Activated T-cell treated with anti-CD3 and anti-CD28 coated beads for 4 hours (primary cell): ENCODE measurements around the gene NRL.
"Not testable (repeated sequence)": the region's sequence is repeated elsewhere in the genome, so short reads cannot be mapped to it uniquely, and the experiment has no call there.

Source experiments
- DNase-seq: peaks from one replicate; pipeline ENCODE4 v3.0.0-alpha.2; 2020

The NRL gene

DNA sequence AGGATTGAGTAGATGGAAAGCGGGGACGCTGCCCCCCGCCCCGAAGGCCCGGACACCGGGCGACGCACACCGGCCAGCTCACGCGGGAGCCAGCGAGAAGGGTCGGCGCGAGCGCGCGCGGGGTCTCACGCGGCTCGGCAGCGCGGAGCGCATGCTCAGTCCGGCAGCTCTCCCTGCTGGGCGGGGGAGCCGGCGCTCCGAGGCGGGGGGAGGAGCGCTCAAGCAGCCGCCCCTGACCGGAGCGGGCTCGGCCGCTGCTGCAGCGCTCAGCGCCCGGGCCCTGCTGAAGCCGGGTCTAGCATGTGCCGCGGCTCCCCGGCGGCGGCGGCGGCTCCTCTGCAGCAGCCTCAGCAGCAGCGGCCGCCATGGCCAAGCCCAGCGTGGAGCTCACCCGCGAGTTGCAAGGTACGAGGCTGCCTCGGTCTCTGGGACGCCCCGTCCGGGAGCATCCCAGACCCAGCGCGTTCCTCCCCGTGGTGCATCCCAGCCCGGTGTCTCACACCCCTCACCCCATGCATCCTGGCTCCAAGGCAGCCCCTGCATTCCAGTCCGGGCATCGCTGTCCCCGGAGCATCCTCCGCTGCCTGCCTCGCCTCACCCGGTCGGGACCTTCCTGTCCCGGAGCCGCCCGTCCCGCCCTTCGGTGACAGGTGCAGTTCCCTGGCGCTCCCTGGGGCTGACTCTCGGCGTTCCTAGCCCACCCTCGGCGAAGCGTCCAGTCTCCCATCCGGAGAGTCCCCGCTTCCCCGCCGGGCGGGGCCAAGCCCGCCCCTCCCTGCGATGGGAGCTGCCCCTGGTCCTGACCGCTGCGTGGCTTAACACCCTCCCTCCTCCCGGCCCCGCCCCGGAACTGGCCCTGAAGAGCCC is 62.7 kb downstream of the NRL start, which contains the start of gene CARMIL3:
Gene CARMIL3, plus strand, starts transcription at position 221 of the 867 bp plus-strand sequence. Its CDS starts 145 bp downstream, at position 366.
- peak; percentile 33 for DNase-seq

DNA sequence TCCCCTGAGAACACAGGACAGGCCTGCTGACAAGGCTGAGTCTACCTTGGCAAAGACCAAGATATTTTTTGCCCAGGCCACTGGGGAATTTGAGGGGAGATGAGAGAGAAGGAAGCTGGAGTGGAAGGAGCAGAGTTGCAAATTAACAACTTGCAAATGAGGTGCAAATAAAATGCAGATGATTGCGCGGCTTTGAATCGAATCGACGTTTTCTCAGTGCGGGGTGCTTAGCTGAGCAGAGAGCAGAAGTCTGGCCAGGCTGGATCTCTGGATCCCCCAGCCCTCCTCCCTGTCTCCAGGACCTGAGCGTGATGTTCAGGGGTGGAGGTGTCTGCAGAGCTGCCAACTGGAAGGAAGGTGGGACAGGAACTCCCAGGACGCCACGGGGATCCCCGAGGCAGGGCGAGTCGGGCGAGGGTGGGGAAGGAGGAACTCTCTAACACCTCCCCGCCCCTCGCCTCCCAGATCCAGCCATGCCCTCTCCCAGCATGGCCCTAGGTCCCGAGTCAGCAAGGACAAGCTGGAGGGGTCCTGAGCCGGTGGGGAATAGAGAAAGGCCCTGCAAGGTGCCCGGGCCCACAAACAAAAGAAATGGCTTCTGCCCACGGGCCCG is 63.5 kb downstream of the NRL start:
- DNase-seq: no peak

DNA sequence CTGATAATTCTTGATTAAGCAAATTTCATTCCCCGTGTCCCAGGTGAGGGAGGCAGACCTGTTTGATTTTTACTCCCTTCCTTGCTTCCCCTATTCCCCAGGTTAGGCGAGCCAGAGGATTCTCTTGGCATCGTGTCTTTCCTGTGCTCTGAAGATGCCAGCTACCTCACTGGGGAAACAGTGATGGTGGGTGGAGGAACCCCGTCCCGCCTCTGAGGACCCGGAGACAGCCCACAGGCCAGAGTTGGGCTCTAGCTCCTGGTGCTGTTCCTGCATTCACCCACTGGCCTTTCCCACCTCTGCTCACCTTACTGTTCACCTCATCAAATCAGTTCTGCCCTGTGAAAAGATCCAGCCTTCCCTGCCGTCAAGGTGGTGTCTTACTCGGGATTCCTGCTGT is 64.0 kb downstream of the NRL start:
- DNase-seq: not testable (repeated sequence)

DNA sequence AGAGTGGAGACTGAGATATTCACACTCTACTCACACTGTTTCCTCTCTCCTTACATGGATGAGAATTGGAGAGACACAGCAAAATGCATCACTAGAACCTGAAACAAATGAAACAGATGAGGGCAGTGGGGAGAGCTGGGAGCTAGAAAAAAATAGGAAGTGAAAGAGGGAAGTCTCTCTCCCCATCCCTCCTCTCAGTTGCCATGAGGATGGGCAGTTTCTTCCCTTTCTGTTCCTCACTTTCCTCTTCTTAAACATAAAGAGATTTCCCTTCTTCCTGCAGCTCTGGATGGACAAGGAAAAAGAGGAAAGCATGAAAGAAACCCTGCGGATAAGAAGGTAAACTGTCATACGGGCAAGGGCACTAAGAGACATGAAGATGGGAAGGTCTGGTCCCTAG is 65.7 kb downstream of the NRL start:
- not testable (repeated sequence) for DNase-seq

DNA sequence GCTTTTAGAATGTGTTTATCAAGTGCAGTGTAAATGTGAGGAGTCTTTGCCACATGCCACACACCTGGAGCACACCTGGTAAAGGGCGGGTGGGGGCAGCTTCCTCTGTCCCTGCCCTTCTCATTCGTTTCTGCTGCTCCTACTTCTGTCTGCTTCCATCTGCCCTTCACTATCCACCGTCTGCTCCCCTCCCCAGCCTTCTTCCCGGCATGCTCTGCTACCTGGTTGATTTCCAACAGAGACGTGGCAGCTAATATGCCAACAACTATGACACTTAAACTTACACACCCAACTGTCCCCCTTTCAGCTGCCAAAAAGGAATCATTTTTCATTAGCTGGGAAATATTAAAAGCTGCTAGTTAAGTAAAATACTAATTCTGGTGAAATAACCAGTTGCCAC is 72.0 kb downstream of the NRL start:
- no peak for DNase-seq

DNA sequence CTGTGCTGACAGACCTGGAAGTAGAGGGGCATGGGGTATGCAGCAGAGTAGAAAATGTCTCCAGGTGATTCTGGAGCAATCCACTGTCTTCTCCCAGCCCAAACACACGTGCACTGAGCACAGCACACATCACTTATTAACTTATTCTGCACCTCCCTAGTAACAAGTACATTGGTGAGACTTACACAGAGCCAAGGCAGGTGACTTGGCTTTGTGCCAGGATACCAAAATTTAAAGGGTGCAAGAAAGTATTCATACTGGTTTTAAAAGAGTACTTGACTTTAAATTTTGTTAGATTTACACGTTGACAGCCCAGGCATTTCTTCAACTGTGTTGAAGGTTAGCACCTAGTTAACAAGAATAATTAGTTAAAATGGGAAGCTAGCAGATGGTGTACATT is 74.1 kb downstream of the NRL start:
- DNase-seq: no peak

DNA sequence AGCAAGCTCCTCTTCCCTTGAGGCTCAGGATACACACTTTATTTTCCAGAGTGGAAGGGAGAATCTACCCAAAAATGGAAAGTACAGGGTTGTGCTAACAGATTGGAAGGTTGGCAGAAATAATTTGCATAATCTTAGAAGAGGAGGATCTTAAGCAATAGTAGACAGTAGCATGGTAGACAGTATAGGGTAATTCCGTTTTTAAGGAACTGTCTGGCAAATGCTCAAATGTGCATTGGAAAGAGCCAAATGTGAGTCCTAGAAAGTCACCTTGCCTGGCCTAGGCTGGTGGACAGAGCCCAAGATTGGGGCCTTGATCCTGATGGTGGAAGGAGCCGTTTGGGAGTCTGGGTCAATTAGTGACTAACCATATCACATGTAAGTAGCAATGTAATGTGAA is 76.1 kb downstream of the NRL start:
- DNase-seq: no peak

DNA sequence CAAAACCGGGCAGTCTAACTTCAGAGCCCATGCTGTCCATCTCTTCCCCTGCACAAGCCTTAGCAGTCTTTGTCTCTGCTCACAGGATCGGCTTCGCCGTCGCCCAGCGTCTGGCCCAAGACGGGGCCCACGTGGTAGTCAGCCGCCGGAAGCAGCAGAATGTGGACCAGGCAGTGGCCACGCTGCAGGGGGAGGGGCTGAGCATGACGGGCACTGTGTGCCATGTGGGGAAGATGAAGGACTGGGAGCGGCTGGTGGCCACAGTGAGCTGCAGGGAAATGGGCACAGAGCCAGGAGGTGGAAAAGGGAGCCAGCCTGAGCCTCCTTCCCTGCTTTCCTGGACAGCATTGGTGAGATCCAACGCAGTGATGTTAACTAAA is 77.1 kb downstream of the NRL start:
- DNase-seq: no peak

DNA sequence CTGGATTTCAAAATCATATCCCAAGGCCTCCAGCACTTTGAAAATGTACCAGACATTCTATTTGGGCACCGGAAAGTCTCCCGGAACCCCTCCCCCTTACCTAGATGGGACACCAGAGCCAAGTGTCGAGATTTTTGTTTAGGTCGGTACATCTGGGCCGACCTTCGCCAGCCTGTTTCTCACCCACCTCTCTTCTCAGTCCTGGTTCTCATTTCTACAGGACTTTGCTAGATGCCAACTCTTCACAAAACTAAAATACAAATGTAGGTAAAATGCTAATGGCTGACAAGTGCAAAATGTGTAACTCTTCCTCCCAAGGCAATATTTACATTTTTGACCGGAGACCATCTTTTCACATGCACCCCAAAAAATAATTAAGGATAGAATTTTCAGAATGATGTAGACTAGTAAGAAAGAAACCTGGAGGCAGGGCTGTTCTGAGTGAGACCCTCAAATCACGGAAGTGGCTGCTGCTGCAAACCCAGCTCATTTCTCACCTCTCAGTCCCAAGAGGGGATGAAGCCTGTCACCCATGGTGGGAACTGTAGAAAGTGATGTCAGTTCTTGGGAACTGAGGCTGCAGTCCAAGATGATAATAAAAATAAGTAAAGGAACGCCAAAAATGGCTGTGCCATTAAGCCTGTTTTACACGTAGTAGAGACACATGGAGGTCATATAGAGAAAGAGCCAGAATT is 77.6 kb downstream of the NRL start:
- DNase-seq: not testable (repeated sequence)

DNA sequence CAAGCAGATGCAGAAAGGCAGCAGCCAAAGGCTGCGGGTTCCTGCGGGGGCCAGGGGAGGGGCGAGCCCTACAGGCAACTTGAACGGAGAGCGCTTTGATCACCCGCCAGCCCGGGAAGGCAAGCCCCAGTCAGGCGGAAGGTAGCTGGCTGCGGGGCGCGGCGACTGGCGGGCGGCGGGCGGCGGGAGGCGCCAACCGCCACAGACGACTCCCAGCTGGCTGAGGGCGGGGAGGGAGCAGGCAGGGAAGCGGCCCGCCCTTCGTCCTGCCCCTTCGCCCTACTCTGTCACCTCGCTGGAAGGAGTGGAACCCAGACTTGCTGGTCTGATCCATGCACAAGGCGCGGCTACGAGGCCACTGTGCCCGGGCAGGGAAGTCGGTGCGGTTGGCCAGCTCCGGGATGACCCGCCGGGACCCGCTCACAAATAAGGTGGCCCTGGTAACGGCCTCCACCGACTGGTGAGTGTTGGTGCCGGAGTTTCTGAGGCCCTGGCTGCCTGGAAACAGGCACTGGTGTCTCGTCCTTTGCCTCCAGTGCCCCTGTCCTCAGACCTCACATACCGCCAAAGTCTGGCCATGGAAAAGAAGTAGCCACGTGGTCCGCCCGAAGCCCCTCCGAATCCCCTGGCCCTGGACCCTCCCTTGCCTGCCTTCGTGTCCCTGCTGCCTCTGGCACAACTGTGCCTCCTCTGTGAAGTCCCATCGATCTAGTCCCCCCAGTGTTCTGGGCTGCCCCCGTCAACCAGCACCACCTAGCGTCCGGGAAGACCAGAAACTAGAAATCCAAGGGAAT is 78.4 kb downstream of the NRL start:
- DNase-seq: peak; percentile 44

DNA sequence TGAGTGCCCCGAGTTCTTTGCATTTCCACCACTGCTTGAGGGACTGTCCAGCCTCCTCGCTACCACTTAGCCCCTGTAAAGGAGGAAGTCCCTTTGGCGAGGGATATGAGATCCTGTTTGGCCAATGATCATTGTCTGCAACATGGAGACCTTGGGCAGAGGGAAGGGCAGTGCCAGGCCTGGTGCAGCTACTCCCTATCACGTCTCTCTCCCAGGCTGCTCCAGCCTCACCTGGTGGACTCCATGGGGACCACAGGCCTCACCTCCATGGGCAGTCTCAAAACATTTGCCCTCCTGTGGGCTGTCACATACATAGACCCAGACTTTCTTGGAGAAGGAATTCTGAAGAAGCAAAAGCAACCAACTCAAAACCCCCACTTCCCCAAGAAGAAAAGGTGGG is 79.0 kb downstream of the NRL start:
- DNase-seq: not testable (repeated sequence)

DNA sequence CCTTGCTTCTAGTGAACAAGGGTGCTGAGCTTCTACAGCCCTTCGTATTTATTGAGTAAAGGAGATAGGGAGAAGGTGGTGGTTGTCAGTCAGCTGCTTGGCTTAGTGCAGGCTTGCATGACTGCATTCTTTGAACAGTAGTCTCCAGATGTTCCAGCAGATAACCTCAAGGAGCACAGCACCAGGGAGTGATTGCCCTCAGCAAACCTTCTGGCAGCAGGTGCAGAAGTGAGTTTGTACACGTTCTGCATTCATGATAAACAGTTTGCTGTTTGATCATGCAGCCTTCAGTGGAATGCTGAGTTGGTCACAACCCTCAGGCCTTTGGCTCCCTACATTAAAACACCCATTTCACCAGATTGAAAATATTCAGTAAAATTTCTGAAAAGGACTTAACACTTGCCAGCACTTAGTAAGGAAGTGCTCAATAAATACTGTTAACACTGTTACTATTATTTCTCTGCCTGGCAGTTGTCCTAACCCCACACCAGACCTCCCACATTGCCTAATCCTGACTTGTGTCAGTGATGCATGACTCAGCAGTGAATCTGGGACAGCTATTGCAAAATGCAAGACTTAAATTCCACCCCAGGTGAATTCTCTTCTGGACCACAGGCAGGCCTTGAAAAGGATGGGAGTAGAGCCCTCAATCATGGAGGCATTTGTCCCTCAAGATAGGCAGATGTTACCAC is 81.9 kb downstream of the NRL start:
- DNase-seq: no peak

DNA sequence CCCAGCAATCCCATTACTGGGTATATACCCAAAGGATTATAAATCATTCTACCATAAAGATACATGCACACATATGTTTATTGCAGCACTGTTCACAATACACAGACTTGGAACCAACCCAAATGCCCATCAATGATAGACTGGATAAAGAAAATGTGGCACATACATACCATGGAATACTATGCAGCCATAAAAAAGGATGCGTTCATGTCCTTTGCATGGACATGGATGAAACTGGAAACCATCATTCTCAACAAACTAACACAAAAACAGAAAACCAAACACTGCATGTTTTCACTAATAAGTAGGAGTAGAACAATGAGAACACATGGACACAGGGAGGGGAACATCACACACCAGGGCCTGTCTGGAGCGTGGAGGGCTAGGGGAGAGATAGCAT is 83.4 kb downstream of the NRL start:
- not testable (repeated sequence) for DNase-seq

DNA sequence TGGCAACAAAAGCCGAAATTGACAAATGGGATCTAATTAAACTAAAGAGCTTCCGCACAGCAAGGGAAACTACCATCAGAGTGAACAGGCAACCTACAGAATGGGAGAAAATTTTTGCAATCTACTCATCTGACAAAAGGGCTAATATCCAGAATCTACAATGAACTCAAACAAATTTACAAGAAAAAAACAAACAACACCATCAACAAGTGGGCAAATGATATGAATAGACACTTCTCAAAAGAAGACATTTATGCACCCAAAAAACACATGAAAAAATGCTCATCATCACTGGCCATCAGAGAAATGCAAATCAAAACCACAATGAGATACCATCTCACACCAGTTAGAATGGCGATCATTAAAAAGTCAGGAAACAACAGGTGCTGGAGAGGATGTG is 85.1 kb downstream of the NRL start:
- DNase-seq: not testable (repeated sequence)
